A549 (cell line): ENCODE data around the gene ABLIM1. TPM values are rescaled to one million over a fixed set of nuclear protein-coding genes. Genes with fewer than 3 reads are reported as not detected.

Experiments used
- ATAC-seq, 2 experiments: fragments of 200-7000 bp in 1 of 2; fragments of >200 bp in 1 of 2; cut with Nextera tagmentation in 1 of 2; cut with Tn5 transposase in 1 of 2; 3 replicates each; pipeline versions ENCODE4 v1.8.0 to v1.9.1; 2018 to 2020; ENCODE audit warnings: mild to moderate bottlenecking in 1 of 2, moderate library complexity in 1 of 2
- CTCF ChIA-PET: fragments of 300-600 bp; sonication (Branson Sonifier 250); formaldehyde crosslinking; extraction: SDS; loops from one replicate; lab custom pipeline; 2021; ENCODE audit warnings: antibody characterized with exemption, inconsistent platforms; lab: Yijun Ruan, JAX
- POLR2A ChIA-PET: fragments of 350-600 bp; formaldehyde crosslinking; extraction: SDS; loops from one replicate; lab custom pipeline; 2021; ENCODE audit warnings: antibody characterized with exemption, inconsistent platforms; lab: Yijun Ruan, JAX
- DNase-seq, 2 experiments: peaks; one replicate each; pipeline versions ENCODE4 v3.0.0 to v3.0.0-alpha.2; 2011 to 2016; ENCODE audit warnings: low read depth in 1 of 2, low spot score in 1 of 2
- FAIRE-seq: peaks from 2 replicates; lab custom pipeline; 2011; peaks lifted over from hg19 to GRCh38; lab: Jason Lieb, UNC
- H3K27ac ChIP-seq, 2 experiments: fragments of >200 bp; sonication (Bioruptor Twin); formaldehyde crosslinking; 3 replicates each; pipeline ENCODE4 v1.5.1; 2016 to 2017
- H3K4me1 ChIP-seq: fragments of >200 bp; sonication (Bioruptor Twin); formaldehyde crosslinking; 3 replicates; pipeline ENCODE4 v1.6.1; 2016
- H3K4me2 ChIP-seq: fragments of >200 bp; sonication (Bioruptor Twin); formaldehyde crosslinking; 3 replicates; pipeline ENCODE4 v1.6.1; 2016
- H3K4me3 ChIP-seq: fragments of >200 bp; sonication (Bioruptor Twin); formaldehyde crosslinking; 3 replicates; pipeline ENCODE4 v1.5.1; 2016
- H3K9me3 ChIP-seq: fragments of >200 bp; sonication (Bioruptor Twin); formaldehyde crosslinking; 3 replicates; pipeline ENCODE4 v1.6.1; 2016
- BHLHE40 ChIP-seq: IDR thresholded peaks from 2 replicates; pipeline ENCODE4 v1.6.1; 2012; ENCODE audit warnings: low read depth, low read length, inconsistent platforms
- CBX8 ChIP-seq: fragments of 200-600 bp; sonication (generic); IDR thresholded peaks from 2 replicates; pipeline ENCODE4 v1.6.1; 2016
- CEBPB ChIP-seq, 2 experiments: fragments of >200 bp in 1 of 2; sonication (Bioruptor Twin) in 1 of 2; formaldehyde crosslinking in 1 of 2; IDR thresholded peaks; 2 replicates each; pipeline ENCODE4 v1.6.1; 2012 to 2016
- CHD2 ChIP-seq: fragments of 150-350 bp; IDR thresholded peaks from 2 replicates; pipeline ENCODE4 v1.6.1; 2014; ENCODE audit warnings: low read length; ENCODE audit not compliant: partially characterized antibody
- CHD4 ChIP-seq: fragments of 200-600 bp; sonication (generic); IDR thresholded peaks from 2 replicates; pipeline ENCODE4 v1.6.1; 2016; ENCODE audit warnings: antibody characterized with exemption, mild to moderate bottlenecking, borderline replicate concordance
- EHF ChIP-seq: fragments of 250-450 bp; sonication (Bioruptor Pico); IDR thresholded peaks from 2 replicates; pipeline ENCODE4 v1.5.0; 2020; ENCODE audit warnings: mild to moderate bottlenecking
- EHMT2 ChIP-seq: fragments of 200-600 bp; sonication (generic); IDR thresholded peaks from 2 replicates; pipeline ENCODE4 v1.6.1; 2016; ENCODE audit warnings: antibody characterized with exemption, low read depth, mild to moderate bottlenecking, moderate library complexity
- ELK1 ChIP-seq: fragments of 150-350 bp; IDR thresholded peaks from 2 replicates; pipeline ENCODE4 v1.6.1; 2014; ENCODE audit warnings: low read depth, mild to moderate bottlenecking, low read length
- ESRRA ChIP-seq: fragments of 150-350 bp; IDR thresholded peaks from 2 replicates; pipeline ENCODE4 v1.6.1; 2014; ENCODE audit warnings: mild to moderate bottlenecking, low read length, borderline replicate concordance
- FOSB ChIP-seq: fragments of 250-450 bp; sonication (Bioruptor Pico); IDR thresholded peaks from 2 replicates; pipeline ENCODE4 v1.5.0; 2020; ENCODE audit warnings: mild to moderate bottlenecking, moderate library complexity
- FOSL2 ChIP-seq, 2 experiments: fragments of 450-650 bp in 1 of 2; fragments of >200 bp in 1 of 2; sonication (Bioruptor Twin) in 1 of 2; formaldehyde crosslinking; IDR thresholded peaks; 2 replicates each; pipeline versions ENCODE4 v1.5.0 to v1.6.1; 2016 to 2020; ENCODE audit warnings: mild to moderate bottlenecking in 1 of 2, moderate library complexity in 1 of 2
- HMGXB4 ChIP-seq: fragments of 250-450 bp; sonication (Bioruptor Pico); IDR thresholded peaks from 2 replicates; pipeline ENCODE4 v1.5.0; 2021; ENCODE audit warnings: mild to moderate bottlenecking, moderate library complexity, borderline replicate concordance
- HOXA7 ChIP-seq: fragments of 250-450 bp; sonication (Bioruptor Pico); IDR thresholded peaks from 2 replicates; pipeline ENCODE4 v1.5.0; 2020; ENCODE audit warnings: mild to moderate bottlenecking, moderate library complexity
- HOXB5 ChIP-seq: fragments of 250-450 bp; sonication (Bioruptor Pico); IDR thresholded peaks from 2 replicates; pipeline ENCODE4 v1.5.0; 2020; ENCODE audit warnings: mild to moderate bottlenecking, moderate library complexity
- MAFK ChIP-seq: fragments of 450-650 bp; IDR thresholded peaks from 2 replicates; pipeline ENCODE4 v1.6.1; 2014; ENCODE audit not compliant: partially characterized antibody
- MAX ChIP-seq: IDR thresholded peaks from 2 replicates; pipeline ENCODE4 v1.6.1; 2012
- MYC ChIP-seq: IDR thresholded peaks from 2 replicates; pipeline ENCODE4 v1.6.1; 2012; ENCODE audit warnings: mild to moderate bottlenecking, inconsistent platforms, low read length, improper control_type of control experiment, borderline replicate concordance
- PHF8 ChIP-seq: fragments of 200-600 bp; sonication (generic); IDR thresholded peaks from 2 replicates; pipeline ENCODE4 v1.6.1; 2016; ENCODE audit warnings: low read depth, mild to moderate bottlenecking, antibody characterized with exemption, moderate library complexity, borderline replicate concordance
- POLR2A ChIP-seq: IDR thresholded peaks from 2 replicates; pipeline ENCODE4 v1.6.1; 2012; ENCODE audit warnings: mild to moderate bottlenecking, low read length
- RAD21 ChIP-seq, 2 experiments: fragments of >200 bp in 1 of 2; sonication (Bioruptor Twin) in 1 of 2; formaldehyde crosslinking in 1 of 2; IDR thresholded peaks in 1 of 2; conservative IDR thresholded peaks in 1 of 2; 2 replicates in 1 of 2; 3 replicates in 1 of 2; pipeline ENCODE4 v1.6.1; 2012 to 2018; ENCODE audit warnings: inconsistent platforms in 1 of 2
- RCOR1 ChIP-seq: fragments of 150-350 bp; IDR thresholded peaks from 2 replicates; pipeline ENCODE4 v1.6.1; 2014; ENCODE audit warnings: antibody characterized with exemption, low read length, low read depth
- RFX5 ChIP-seq: fragments of 450-650 bp; IDR thresholded peaks from 2 replicates; pipeline ENCODE4 v1.7.1; 2014; ENCODE audit warnings: antibody characterized with exemption, mild to moderate bottlenecking, moderate library complexity
- SMC3 ChIP-seq: fragments of >200 bp; sonication (Bioruptor Twin); formaldehyde crosslinking; IDR thresholded peaks from 3 replicates; pipeline ENCODE4 v1.6.1; 2018; ENCODE audit warnings: inconsistent platforms
- ZNF302 ChIP-seq: fragments of 250-450 bp; sonication (Bioruptor Pico); IDR thresholded peaks from 2 replicates; pipeline ENCODE4 v1.9.0; 2021; ENCODE audit warnings: inconsistent platforms, mild to moderate bottlenecking, moderate library complexity
- ZSCAN20 ChIP-seq: fragments of 250-450 bp; sonication (Bioruptor Pico); IDR thresholded peaks from 2 replicates; pipeline ENCODE4 v1.8.0; 2022; ENCODE audit warnings: mild to moderate bottlenecking, moderate library complexity
- WGBS: methylation state at CpG from one replicate; pipeline ENCODE4 v1.1.6; 2017; ENCODE audit errors: missing lambda C conversion rate; 5-methylcytosine and 5-hydroxymethylcytosine counted together
- polyA plus RNA-seq, 4 experiments: library from polyadenylated mRNA; depleted of rRNA in 3 of 4; stranded (reverse); fragments of >200 nt; fragmentation: RNase III in 1 of 4; extraction: RNeasy Plus Mini Kit Qiagen cat#74134 plus additional on column Dnase treatment in 1 of 4; gene quantifications; 2 replicates in 3 of 4; 3 replicates in 1 of 4; pipeline ENCODE4 v1.2.3, GENCODE V29; 2011 to 2017
- TF ChIP-seq, protein P1 (sequence below): fragments of 200-600 bp; sonication (generic); IDR thresholded peaks from 2 replicates; pipeline ENCODE4 v1.6.1; 2016; ENCODE audit warnings: antibody characterized with exemption, mild to moderate bottlenecking, moderate library complexity
- TF ChIP-seq, protein P2 (sequence below): fragments of 450-650 bp; IDR thresholded peaks from 2 replicates; pipeline ENCODE4 v1.6.1; 2014; ENCODE audit warnings: antibody characterized with exemption

Gene ABLIM1
- polyA plus RNA-seq, 2 of the 4 experiments (the other 2 are of a cell fraction), result 21.4 to 70.2 TPM

DNA sequence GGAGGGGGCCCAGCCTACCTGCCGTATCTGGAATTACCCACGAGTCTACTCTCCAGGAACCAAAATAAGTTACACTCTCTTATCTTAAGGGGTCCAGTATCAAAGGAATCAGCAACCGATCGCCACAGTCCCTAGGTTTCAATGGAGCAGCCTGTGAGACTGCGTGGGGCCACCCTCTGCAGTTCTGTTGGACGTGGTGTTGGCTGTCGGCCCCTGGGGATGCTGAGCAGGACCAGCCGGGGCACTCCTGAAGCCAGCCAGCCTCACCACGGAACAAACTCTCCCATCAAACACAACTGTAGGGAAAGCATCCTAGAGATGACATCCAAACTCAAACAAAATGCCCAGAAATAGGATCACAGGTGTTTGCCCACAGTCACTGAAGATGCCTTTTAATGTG, 25.5 kb upstream of the ABLIM1 start:
- peak overlapping the region; percentile 83 to 88 for H3K27ac ChIP-seq
- H3K4me3 ChIP-seq, result peak overlapping the region; percentile 36
- ATAC-seq (no peak), DNase-seq (no peak), FAIRE-seq (no peak)
- no peaks in the 10 kb centered on the region for H3K9me3 ChIP-seq
- CTCF ChIA-PET, result interaction anchor here (0.7 to 3.5 kb wide), 7 partner anchors 10 to 138 kb away, joined by 3 to 15 read pairs (median 3); partner anchors contain the start of gene FHIP2A
- peaks cover 77% of the 10 kb centered on the region for H3K4me1 ChIP-seq
- POLR2A ChIA-PET, result no interaction called here
- TF ChIP-seq ZSCAN20 (no peak), MAFK (no peak), ZNF302 (no peak), ELK1 (no peak), EHF (no peak), POLR2A (no peak), RAD21 (conservative IDR thresholded peaks at IDR 0.05 in 1 of 2, IDR thresholded peaks at IDR 0.05 in 1 of 2) (no peak), CEBPB (IDR thresholded peaks at IDR 0.05) (no peak), BHLHE40 (no peak), FOSL2 (IDR thresholded peaks at IDR 0.05) (no peak), FOSL2 (CRISPR knock-in tag; IDR thresholded peaks at IDR 0.05) (no peak)
- TF ChIP-seq, protein P1, sequence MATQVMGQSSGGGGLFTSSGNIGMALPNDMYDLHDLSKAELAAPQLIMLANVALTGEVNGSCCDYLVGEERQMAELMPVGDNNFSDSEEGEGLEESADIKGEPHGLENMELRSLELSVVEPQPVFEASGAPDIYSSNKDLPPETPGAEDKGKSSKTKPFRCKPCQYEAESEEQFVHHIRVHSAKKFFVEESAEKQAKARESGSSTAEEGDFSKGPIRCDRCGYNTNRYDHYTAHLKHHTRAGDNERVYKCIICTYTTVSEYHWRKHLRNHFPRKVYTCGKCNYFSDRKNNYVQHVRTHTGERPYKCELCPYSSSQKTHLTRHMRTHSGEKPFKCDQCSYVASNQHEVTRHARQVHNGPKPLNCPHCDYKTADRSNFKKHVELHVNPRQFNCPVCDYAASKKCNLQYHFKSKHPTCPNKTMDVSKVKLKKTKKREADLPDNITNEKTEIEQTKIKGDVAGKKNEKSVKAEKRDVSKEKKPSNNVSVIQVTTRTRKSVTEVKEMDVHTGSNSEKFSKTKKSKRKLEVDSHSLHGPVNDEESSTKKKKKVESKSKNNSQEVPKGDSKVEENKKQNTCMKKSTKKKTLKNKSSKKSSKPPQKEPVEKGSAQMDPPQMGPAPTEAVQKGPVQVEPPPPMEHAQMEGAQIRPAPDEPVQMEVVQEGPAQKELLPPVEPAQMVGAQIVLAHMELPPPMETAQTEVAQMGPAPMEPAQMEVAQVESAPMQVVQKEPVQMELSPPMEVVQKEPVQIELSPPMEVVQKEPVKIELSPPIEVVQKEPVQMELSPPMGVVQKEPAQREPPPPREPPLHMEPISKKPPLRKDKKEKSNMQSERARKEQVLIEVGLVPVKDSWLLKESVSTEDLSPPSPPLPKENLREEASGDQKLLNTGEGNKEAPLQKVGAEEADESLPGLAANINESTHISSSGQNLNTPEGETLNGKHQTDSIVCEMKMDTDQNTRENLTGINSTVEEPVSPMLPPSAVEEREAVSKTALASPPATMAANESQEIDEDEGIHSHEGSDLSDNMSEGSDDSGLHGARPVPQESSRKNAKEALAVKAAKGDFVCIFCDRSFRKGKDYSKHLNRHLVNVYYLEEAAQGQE, result no peak
- 80% methylated on average over 9 of the region's 9 CpGs for WGBS
- H3K4me2 ChIP-seq, result peak overlapping the region; percentile 93

DNA sequence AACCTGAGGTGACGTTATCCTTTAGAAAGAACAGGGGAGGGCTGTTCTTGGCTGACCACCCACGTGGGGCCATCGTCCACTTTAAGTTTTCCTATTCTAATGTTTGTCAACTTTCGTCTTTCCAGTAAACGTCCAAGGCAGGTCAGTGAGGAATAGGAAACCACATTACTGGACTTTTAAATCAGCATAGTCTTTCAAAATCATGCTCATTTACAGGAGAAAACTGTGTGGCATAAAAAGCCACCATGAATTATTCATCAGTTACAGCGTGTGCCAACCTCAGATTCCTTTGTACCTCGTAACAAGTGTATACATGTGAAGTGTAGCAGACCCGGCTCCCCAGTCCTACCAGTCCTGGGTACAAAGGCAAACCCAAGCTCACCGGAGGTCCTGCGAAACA, 25.1 kb upstream of the ABLIM1 start:
- Histone ChIP-seq H3K9me3 (no peaks in the 10 kb centered on the region), H3K4me2 (peak overlapping the region; percentile 93), H3K27ac (peak overlapping the region; percentile 83 to 88), H3K4me1 (peaks cover 80% of the 10 kb centered on the region), H3K4me3 (peak overlapping the region; percentile 36; the same call in 2 of the 3 replicates)
- FAIRE-seq, result no peak
- CTCF ChIA-PET, result interaction anchor here (1.3 to 3.5 kb wide), 2 partner anchors 10 to 11 kb away, joined by 3 to 15 read pairs; no protein-coding TSS in a partner anchor
- POLR2A ChIA-PET, result no interaction called here
- DNase-seq, result no peak
- WGBS, result 76% methylated on average over 10 of the region's 10 CpGs
- ATAC-seq, result no peak
- TF ChIP-seq HOXA7 (CRISPR knock-in tag), result no peak
- TF ChIP-seq EHMT2, result no peak
- no peak for TF ChIP-seq MAX
- no peak for TF ChIP-seq ZSCAN20
- no peak for TF ChIP-seq BHLHE40
- no peak for TF ChIP-seq CHD2
- TF ChIP-seq CBX8, result no peak
- TF ChIP-seq PHF8, result no peak

DNA sequence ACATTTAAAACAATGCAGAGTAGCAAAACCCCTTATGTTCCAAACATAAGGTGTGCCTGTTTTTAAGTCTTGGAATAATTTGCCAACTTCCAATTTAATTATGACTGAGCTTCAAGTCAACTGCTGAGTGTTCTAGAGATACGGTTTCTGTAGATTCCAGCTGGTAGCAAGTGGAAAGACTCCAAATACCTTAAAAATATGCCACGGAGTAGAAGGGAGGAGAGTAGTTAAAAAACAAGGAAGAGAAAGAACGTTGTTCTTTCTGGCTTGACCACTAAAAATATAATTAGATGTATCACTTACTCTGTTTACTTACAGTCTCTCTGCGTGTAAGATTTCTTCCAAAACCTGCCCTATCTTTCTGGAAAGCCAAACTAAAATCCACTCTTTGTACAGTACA, 24.5 kb upstream of the ABLIM1 start:
- CTCF ChIA-PET, result interaction anchor here (0.9 to 3.5 kb wide), 6 partner anchors 11 to 211 kb away, joined by 3 to 15 read pairs (median 4); no protein-coding TSS in a partner anchor
- no peak overlapping the region for H3K4me3 ChIP-seq
- FAIRE-seq, result no peak
- POLR2A ChIA-PET, result no interaction called here
- WGBS, result 32% methylated on average over 4 of the region's 4 CpGs
- peak overlapping the region; percentile 72 to 88; a peak in 5 of 6 replicates for H3K27ac ChIP-seq
- H3K4me1 ChIP-seq, result peaks cover 85% of the 10 kb centered on the region
- ATAC-seq, result no peak
- DNase-seq, result no peak
- H3K9me3 ChIP-seq, result no peaks in the 10 kb centered on the region
- peak overlapping the region; percentile 93 for H3K4me2 ChIP-seq
- TF ChIP-seq, protein P2, sequence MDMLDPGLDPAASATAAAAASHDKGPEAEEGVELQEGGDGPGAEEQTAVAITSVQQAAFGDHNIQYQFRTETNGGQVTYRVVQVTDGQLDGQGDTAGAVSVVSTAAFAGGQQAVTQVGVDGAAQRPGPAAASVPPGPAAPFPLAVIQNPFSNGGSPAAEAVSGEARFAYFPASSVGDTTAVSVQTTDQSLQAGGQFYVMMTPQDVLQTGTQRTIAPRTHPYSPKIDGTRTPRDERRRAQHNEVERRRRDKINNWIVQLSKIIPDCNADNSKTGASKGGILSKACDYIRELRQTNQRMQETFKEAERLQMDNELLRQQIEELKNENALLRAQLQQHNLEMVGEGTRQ, result no peak
- TF ChIP-seq CBX8 (no peak), CHD4 (no peak), RFX5 (no peak), FOSB (CRISPR knock-in tag) (no peak), HOXB5 (CRISPR knock-in tag) (no peak), ESRRA (no peak), SMC3 (no peak), MAX (no peak), HMGXB4 (CRISPR knock-in tag) (no peak), RCOR1 (no peak), MYC (no peak), RAD21 (conservative IDR thresholded peaks at IDR 0.05 in 1 of 2, IDR thresholded peaks at IDR 0.05 in 1 of 2) (no peak)
